HG03378 (cell line): ENCODE results near the gene CNIH3.

Experiments used
- ATAC-seq: cut with Tn5 transposase; IDR thresholded peaks from one replicate; pipeline ENCODE4 v1.9.1; 2021; ENCODE audit warnings: mild to moderate bottlenecking, moderate library complexity; ENCODE audit not compliant: unreplicated experiment

The CNIH3 gene

DNA sequence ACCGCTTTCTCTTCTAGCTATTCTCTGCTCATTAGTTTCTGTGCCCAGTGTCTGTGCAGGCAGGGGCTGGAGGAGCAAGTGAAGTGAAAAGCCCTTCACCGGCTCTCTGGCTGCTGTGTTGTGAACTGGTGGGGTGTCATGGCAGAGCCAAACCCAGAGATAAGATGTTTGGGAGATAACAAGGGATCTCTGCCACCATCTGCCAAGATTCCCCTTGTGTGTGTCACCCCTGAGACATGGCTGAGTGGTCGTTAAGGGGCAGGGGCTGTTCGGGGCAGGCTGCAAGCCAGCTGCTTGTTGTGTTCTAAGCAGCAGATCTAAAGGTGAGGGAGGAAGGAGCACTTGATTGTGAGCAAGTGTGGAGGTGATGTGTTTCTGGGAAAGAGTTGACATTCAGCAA, 24.5 kb downstream of the CNIH3 start:
- ATAC-seq, result no peak

DNA sequence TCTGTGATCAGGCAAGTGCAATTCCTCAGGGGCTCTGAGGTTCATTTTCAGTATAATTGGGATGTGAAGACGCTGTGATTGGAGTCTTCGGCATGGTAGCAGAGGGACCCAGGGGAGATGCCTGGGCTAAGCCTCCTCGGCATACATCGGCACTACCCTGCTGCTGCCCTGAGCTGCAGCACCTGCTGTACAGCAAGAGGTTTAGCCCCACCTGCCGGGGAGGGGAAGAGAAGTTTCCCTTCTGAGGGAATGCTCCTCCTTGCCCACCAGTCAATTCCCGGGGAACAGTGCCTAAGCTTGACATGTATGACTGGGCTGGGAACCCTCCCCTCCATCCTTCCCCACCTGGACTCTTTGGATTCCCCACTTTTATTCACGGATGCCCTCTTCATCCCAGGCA, 24.9 kb downstream of the CNIH3 start:
- no peak for ATAC-seq

GRCh38 chr1:224643653-224644052, 27.5 kb downstream of the CNIH3 start:
- no peak for ATAC-seq

GRCh38 chr1:224644553-224645154, 28.5 kb downstream of the CNIH3 start:
- ATAC-seq, result peak; percentile 80

DNA sequence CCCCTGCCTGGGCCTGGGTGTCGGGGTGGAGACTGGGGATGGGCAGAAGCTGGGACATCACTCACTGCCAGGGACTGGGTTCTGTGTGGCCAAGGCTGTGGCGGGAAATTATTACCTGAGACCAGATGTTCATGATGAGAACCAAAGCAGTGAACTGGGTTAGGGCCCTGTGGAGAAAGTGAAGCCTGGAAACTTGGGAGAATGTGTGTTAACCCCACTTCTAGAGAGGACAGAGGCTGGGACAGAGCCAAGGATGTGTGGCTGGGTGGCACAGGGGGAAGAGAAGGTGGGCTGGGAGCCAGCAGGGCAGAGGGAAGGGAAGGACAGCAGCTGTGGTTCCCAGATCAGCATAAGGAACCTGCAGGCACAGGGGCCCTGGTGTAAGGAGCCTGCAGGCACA, 31.3 kb downstream of the CNIH3 start:
- ATAC-seq, result no peak

DNA sequence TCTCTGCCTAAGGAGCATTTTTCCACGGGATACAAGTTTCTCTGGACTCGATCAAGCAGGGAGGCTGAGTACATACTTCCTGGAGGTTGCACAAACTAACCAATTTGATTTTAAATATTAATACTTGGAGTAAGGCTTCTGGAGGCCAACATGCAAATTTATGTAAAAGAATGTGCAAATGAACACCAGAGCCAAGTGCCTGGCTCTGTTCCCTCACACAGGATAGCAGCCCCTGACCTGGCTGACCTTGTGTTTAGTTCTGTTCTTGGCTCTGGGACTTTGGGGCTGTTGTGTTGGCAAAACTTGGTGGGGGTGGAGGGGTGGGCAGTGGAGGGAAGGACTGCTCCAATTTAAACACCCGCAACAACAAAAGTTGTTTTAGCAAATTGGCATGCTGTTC, 34.2 kb downstream of the CNIH3 start:
- no peak for ATAC-seq

DNA sequence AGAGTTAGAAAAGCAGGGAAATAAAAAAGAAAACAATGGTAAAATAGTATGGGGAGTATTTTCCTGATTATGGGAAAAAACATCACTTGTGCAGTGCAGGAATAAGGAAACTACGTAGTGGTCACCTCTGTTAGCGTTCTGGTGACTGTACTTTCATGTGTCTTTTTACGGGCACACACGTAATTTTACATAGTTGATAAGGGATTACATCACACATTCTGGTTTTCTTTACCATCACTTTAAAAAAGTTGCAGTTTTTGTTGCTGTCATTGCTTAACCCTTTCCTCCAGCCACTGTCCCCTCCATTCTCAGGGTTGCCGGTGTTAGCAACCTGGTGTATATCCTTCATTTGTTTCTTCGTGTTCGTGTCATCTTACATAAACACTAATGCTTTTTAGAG, 35.1 kb downstream of the CNIH3 start:
- no peak for ATAC-seq

GRCh38 chr1:224656392-224656791, 40.3 kb downstream of the CNIH3 start:
- no peak for ATAC-seq

DNA sequence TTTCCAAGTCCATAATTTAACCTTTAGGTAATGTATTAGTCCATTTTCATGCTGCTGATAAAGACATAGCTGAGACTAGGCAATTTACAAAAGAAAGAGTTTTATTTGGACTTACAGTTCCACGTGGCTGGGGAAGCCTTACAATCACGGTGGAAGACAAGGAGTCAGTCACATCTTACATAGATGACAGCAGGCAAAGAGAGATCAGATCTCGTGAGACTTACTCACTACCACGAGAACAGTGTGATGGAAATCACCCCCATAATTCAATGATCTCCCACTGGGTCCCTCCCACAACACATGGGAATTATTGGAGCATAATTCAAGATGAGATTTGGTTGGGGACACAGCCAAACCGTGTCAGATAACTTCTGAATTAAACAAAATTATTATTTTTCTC, 44.0 kb downstream of the CNIH3 start:
- no peak for ATAC-seq

GRCh38 chr1:224662870-224663269, 46.8 kb downstream of the CNIH3 start:
- no peak for ATAC-seq

DNA sequence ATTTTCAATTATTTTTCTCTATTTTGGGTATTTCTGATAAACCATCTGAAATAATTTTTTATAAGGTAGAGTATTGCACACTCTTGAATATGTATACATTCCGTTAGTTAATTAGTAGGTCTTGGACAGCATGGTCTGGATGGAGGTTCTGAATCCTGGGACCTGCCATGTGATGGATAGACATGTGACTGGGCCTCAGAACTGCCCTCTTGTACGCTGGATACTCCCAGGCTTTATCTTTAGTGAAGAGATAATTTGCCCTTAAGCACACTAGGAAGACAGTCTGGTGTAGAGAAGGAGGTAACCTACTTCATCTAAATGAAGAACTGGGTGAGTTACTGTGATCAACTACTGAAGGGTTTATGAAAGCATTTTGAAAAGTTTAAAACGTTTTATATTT, 48.9 kb downstream of the CNIH3 start:
- ATAC-seq, result no peak

GRCh38 chr1:224666078-224666477, 50.0 kb downstream of the CNIH3 start:
- no peak for ATAC-seq

DNA sequence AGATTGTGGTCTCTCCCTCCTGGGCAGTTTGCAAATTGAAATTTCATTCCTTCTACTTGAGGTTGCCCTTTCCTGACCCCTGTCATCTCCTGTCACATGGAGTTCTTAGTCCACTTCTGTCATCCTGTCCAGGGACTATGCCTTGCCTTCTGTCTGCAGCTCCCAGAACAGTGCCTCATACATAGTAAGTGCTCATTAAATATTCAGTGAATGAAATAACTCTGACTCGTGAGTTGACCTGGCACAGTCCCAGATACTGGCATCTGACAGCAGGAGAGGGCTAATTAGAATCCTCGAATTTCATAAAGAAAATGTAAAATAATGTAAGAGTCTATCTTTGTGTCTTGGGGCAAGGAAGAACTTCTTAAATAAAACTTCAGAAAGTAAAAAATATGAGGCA, 50.8 kb downstream of the CNIH3 start:
- no peak for ATAC-seq

GRCh38 chr1:224668984-224669383, 52.9 kb downstream of the CNIH3 start:
- ATAC-seq, result no peak

GRCh38 chr1:224669403-224669802, 53.3 kb downstream of the CNIH3 start:
- ATAC-seq, result no peak

DNA sequence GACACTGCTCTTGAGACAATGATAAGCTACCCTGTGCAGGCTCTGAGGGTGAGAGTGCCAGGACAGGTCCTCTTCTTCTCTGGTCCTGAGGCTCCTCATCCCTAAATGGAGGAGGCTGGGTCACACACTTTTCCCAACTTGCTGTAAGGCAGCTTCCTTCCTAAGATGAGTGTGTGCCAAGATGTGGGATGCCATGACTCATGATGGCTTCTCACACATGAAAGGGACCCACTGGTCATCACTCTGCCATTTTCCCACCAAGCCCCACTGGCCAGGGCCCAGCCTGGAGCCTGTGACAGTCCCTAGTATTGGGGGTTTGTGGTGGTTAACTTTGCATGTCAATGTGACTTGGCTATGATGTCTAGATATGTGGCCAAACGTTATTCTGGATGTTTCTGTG, 54.4 kb downstream of the CNIH3 start:
- no peak for ATAC-seq

- no peak for ATAC-seq
Observed at GRCh38 chr1:224671076-224671475, 55.0 kb downstream of the CNIH3 start.

- ATAC-seq, result no peak
Observed at GRCh38 chr1:224673141-224673540, 57.0 kb downstream of the CNIH3 start.

DNA sequence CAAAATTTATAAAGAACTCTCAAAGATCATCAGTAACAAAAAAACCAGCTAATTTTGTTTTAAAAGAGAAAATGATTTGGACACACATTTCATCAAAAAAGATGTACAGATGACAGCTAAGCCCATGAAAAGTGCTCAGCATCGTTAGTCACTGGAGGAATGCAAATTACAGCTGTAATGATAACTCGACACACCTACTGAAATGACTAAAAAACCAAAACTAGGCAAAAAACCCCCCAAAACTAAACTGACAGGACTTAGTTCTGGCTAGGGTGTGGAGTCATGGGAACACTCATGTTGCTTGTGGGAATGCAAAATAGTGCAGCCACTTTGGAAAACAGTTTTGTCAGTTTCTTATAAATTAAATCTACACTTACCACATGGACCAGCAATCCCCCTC, 59.5 kb downstream of the CNIH3 start:
- peak; percentile 46 for ATAC-seq

- ATAC-seq, result no peak
Observed at GRCh38 chr1:224676551-224676950, 60.4 kb downstream of the CNIH3 start.

DNA sequence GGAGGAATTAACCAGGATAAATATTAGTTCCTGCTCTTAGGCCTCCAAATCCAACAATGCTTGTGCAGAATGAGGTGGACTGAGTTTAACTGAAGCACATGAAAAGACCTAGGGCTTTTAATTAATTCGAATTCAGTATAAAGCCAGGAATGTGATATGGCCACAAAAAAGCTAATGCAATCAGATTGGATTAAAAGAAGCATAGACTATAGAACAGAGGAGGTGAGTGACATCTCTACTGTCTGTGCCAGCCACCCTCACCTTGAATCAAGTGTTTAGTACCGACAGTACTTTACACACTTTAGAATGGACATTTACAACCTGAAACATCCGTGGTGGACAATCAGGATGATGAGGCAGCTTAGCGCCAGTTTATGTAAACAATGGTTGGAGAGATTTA, 62.1 kb downstream of the CNIH3 start:
- no peak for ATAC-seq

DNA sequence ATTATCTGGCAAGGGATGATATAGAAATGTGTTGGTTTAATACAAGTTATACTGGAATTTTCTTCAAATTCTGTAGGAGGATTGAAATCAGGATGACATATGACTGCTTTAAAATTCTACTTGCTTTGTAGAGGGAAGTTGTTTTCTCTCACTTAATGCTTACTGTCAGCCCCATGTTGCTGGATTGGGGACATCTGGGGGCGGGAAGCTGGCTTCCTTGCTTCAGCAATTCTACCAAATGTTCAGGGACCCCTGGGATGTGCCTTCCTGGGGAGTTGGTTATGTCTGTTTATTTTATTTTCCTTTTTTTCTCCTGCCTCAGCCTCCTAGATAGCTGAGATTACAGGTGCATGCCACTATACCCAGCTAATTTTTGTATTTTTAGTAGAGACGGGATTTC, 63.5 kb downstream of the CNIH3 start:
- ATAC-seq, result no peak

- ATAC-seq, result no peak
Observed at GRCh38 chr1:224681816-224682215, 65.7 kb downstream of the CNIH3 start.

GRCh38 chr1:224683936-224684335, 67.8 kb downstream of the CNIH3 start:
- ATAC-seq, result no peak
